ENCODE results near the gene SUSD4.

GRCh38 chr1:223261914-223262313 lies 102.1 kb downstream of the SUSD4 start:
- TF ChIP-seq CTCF (IDR thresholded peaks at IDR 0.05), result no peak
- TF ChIP-seq POLR2A (IDR thresholded peaks at IDR 0.05), result no peak
